Measurements from ENCODE around the gene TFAP2B.

The TFAP2B gene

GRCh38 chr6:50847890-50848594, 29.4 kb downstream of the TFAP2B start:
- Mint-ChIP-seq H3K27me3 (peaks cover 94% of the 10 kb centered on the region), H3K4me3 (no peak overlapping the region), H3K36me3 (ENCODE audit: low read depth) (no peaks in the 10 kb centered on the region), H3K9me3 (no peaks in the 10 kb centered on the region), H3K27ac (no peak overlapping the region), H3K4me1 (ENCODE audit: low read depth) (peaks cover 8% of the 10 kb centered on the region)
- intact Hi-C loops (cut with micrococcal nuclease), result no loop called here

GRCh38 chr6:50848989-50849795, 30.5 kb downstream of the TFAP2B start:
- intact Hi-C loops (cut with micrococcal nuclease), result no loop called here
- Mint-ChIP-seq H3K36me3 (ENCODE audit: low read depth) (no peaks in the 10 kb centered on the region), H3K9me3 (no peaks in the 10 kb centered on the region), H3K27me3 (peaks cover 93% of the 10 kb centered on the region), H3K4me3 (no peak overlapping the region), H3K4me1 (ENCODE audit: low read depth) (peaks cover 8% of the 10 kb centered on the region), H3K27ac (no peak overlapping the region)

GRCh38 chr6:50849796-50850180, 31.1 kb downstream of the TFAP2B start:
- H3K9me3 Mint-ChIP-seq, result no peaks in the 10 kb centered on the region
- H3K27ac Mint-ChIP-seq, result no peak overlapping the region
- intact Hi-C loops (cut with micrococcal nuclease), result no loop called here
- no peak overlapping the region for H3K4me3 Mint-ChIP-seq
- H3K4me1 Mint-ChIP-seq (ENCODE audit: low read depth), result peaks cover 8% of the 10 kb centered on the region
- peaks cover 88% of the 10 kb centered on the region for H3K27me3 Mint-ChIP-seq
- H3K36me3 Mint-ChIP-seq (ENCODE audit: low read depth), result no peaks in the 10 kb centered on the region

GRCh38 chr6:50850223-50851048, 31.8 kb downstream of the TFAP2B start:
- Mint-ChIP-seq H3K4me1 (ENCODE audit: low read depth) (peaks cover 8% of the 10 kb centered on the region), H3K9me3 (no peaks in the 10 kb centered on the region), H3K27me3 (peaks cover 82% of the 10 kb centered on the region), H3K27ac (no peak overlapping the region), H3K36me3 (ENCODE audit: low read depth) (no peaks in the 10 kb centered on the region), H3K4me3 (peak overlapping the region; percentile 5)
- intact Hi-C loops (cut with micrococcal nuclease), result no loop called here

GRCh38 chr6:50851049-50851845, 32.6 kb downstream of the TFAP2B start:
- no peak overlapping the region for H3K4me3 Mint-ChIP-seq
- H3K27me3 Mint-ChIP-seq, result peaks cover 74% of the 10 kb centered on the region
- H3K36me3 Mint-ChIP-seq (ENCODE audit: low read depth), result no peaks in the 10 kb centered on the region
- intact Hi-C loops (cut with micrococcal nuclease), result no loop called here
- H3K4me1 Mint-ChIP-seq (ENCODE audit: low read depth), result peaks cover 8% of the 10 kb centered on the region
- H3K9me3 Mint-ChIP-seq, result no peaks in the 10 kb centered on the region
- H3K27ac Mint-ChIP-seq, result no peak overlapping the region

- intact Hi-C loops (cut with micrococcal nuclease), result no loop called here
- no peaks in the 10 kb centered on the region for H3K9me3 Mint-ChIP-seq
- H3K4me1 Mint-ChIP-seq (ENCODE audit: low read depth), result peaks cover 8% of the 10 kb centered on the region
- H3K27me3 Mint-ChIP-seq, result peaks cover 51% of the 10 kb centered on the region
- H3K36me3 Mint-ChIP-seq (ENCODE audit: low read depth), result no peaks in the 10 kb centered on the region
- H3K27ac Mint-ChIP-seq, result no peak overlapping the region
- H3K4me3 Mint-ChIP-seq, result no peak overlapping the region
Measured at GRCh38 chr6:50853939-50854338, 35.3 kb downstream of the TFAP2B start.

GRCh38 chr6:50861692-50862091, 43.0 kb downstream of the TFAP2B start:
- Mint-ChIP-seq H3K4me1 (ENCODE audit: low read depth) (no peaks in the 10 kb centered on the region), H3K9me3 (no peaks in the 10 kb centered on the region), H3K27ac (no peak overlapping the region), H3K4me3 (no peak overlapping the region), H3K27me3 (peaks cover 1% of the 10 kb centered on the region), H3K36me3 (ENCODE audit: low read depth) (no peaks in the 10 kb centered on the region)
- intact Hi-C loops (cut with micrococcal nuclease), result no loop called here

- Mint-ChIP-seq H3K36me3 (ENCODE audit: low read depth) (no peaks in the 10 kb centered on the region), H3K27ac (no peak overlapping the region), H3K27me3 (peaks cover 1% of the 10 kb centered on the region), H3K4me1 (ENCODE audit: low read depth) (no peaks in the 10 kb centered on the region), H3K9me3 (no peaks in the 10 kb centered on the region), H3K4me3 (no peak overlapping the region)
- intact Hi-C loops (cut with micrococcal nuclease), result no loop called here
Measured at GRCh38 chr6:50862176-50862575, 43.5 kb downstream of the TFAP2B start.

- Mint-ChIP-seq H3K36me3 (ENCODE audit: low read depth) (no peaks in the 10 kb centered on the region), H3K27ac (no peak overlapping the region), H3K27me3 (peaks cover 1% of the 10 kb centered on the region), H3K9me3 (no peaks in the 10 kb centered on the region), H3K4me3 (no peak overlapping the region), H3K4me1 (ENCODE audit: low read depth) (no peaks in the 10 kb centered on the region)
- intact Hi-C loops (cut with micrococcal nuclease), result no loop called here
Measured at GRCh38 chr6:50864601-50865000, 45.9 kb downstream of the TFAP2B start.

- Mint-ChIP-seq H3K4me1 (ENCODE audit: low read depth) (no peaks in the 10 kb centered on the region), H3K27me3 (no peaks in the 10 kb centered on the region), H3K4me3 (no peak overlapping the region), H3K9me3 (no peaks in the 10 kb centered on the region), H3K27ac (no peak overlapping the region), H3K36me3 (ENCODE audit: low read depth) (no peaks in the 10 kb centered on the region)
- intact Hi-C loops (cut with micrococcal nuclease), result no loop called here
Measured at GRCh38 chr6:50868466-50868865, 49.8 kb downstream of the TFAP2B start.

GRCh38 chr6:50873167-50873566, 54.5 kb downstream of the TFAP2B start:
- Mint-ChIP-seq H3K4me1 (ENCODE audit: low read depth) (no peaks in the 10 kb centered on the region), H3K27me3 (no peaks in the 10 kb centered on the region), H3K9me3 (no peaks in the 10 kb centered on the region), H3K4me3 (no peak overlapping the region), H3K36me3 (ENCODE audit: low read depth) (no peaks in the 10 kb centered on the region), H3K27ac (no peak overlapping the region)
- intact Hi-C loops (cut with micrococcal nuclease), result no loop called here

GRCh38 chr6:50884364-50884763, 65.7 kb downstream of the TFAP2B start:
- no peaks in the 10 kb centered on the region for H3K36me3 Mint-ChIP-seq (ENCODE audit: low read depth)
- no peak overlapping the region for H3K27ac Mint-ChIP-seq
- no peaks in the 10 kb centered on the region for H3K27me3 Mint-ChIP-seq
- no peak overlapping the region for H3K4me3 Mint-ChIP-seq
- H3K4me1 Mint-ChIP-seq (ENCODE audit: low read depth), result no peaks in the 10 kb centered on the region
- intact Hi-C loops (cut with micrococcal nuclease), result no loop called here
- no peaks in the 10 kb centered on the region for H3K9me3 Mint-ChIP-seq

GRCh38 chr6:50887112-50887511, 68.4 kb downstream of the TFAP2B start:
- no peak overlapping the region for H3K4me3 Mint-ChIP-seq
- no peaks in the 10 kb centered on the region for H3K4me1 Mint-ChIP-seq (ENCODE audit: low read depth)
- intact Hi-C loops (cut with micrococcal nuclease), result no loop called here
- H3K27ac Mint-ChIP-seq, result no peak overlapping the region
- H3K36me3 Mint-ChIP-seq (ENCODE audit: low read depth), result no peaks in the 10 kb centered on the region
- no peaks in the 10 kb centered on the region for H3K27me3 Mint-ChIP-seq
- H3K9me3 Mint-ChIP-seq, result no peaks in the 10 kb centered on the region

Data from dendritic cell treated with granulocyte-macrophage colony-stimulating factor and Interleukin-4, amounts not matched to agents 40 ng/mL and 50 ng/mL, for 4 days (primary cell).